Small intestine (tissue), 7 donors: ENCODE results near the gene ADAMTSL1. TPM values are rescaled to one million over a fixed set of nuclear protein-coding genes. Genes with fewer than 3 reads are reported as not detected.

Experiments used
- DNase-seq, 2 donors: peaks; one replicate each; pipeline versions ENCODE4 v3.0.0 to v3.0.0-alpha.2; 2013
- FAIRE-seq: peaks from 2 replicates; lab custom pipeline; 2012; peaks lifted over from hg19 to GRCh38; lab: Jason Lieb, UNC
- H3K27ac ChIP-seq, 3 donors: one replicate each; pipeline ENCODE4 v1.5.1; 2013; ENCODE audit warnings: low read length in 2 of 3, mild to moderate bottlenecking in 2 of 3, control low read depth in 1 of 3, inconsistent platforms in 1 of 3, low read depth in 1 of 3, moderate library complexity in 1 of 3
- H3K27me3 ChIP-seq, 3 donors: one replicate each; pipeline ENCODE4 v1.6.1; 2013; ENCODE audit warnings: low read length in 3 of 3, inconsistent platforms in 1 of 3; ENCODE audit not compliant: control insufficient read depth in 3 of 3, insufficient read depth in 3 of 3
- H3K36me3 ChIP-seq, 3 donors: one replicate each; pipeline ENCODE4 v1.6.1; 2013; ENCODE audit warnings: low read length in 3 of 3, inconsistent platforms in 1 of 3, low read depth in 1 of 3, mild to moderate bottlenecking in 1 of 3, moderate library complexity in 1 of 3; ENCODE audit not compliant: control insufficient read depth in 3 of 3, insufficient read depth in 2 of 3
- H3K4me1 ChIP-seq, 3 donors: one replicate each; pipeline ENCODE4 v1.6.1; 2013; ENCODE audit warnings: low read length in 2 of 3, inconsistent platforms in 1 of 3, low read depth in 1 of 3, mild to moderate bottlenecking in 1 of 3, moderate library complexity in 1 of 3; ENCODE audit not compliant: control insufficient read depth in 3 of 3, insufficient read depth in 2 of 3
- H3K4me3 ChIP-seq, 3 donors: one replicate each; pipeline ENCODE4 v1.5.1; 2013; ENCODE audit warnings: low read length in 3 of 3, control low read depth in 1 of 3, inconsistent platforms in 1 of 3, low read depth in 1 of 3, mild to moderate bottlenecking in 1 of 3, moderate library complexity in 1 of 3
- H3K9me3 ChIP-seq, 2 donors: one replicate each; pipeline ENCODE4 v1.6.1; 2013; ENCODE audit warnings: low read depth in 1 of 2, low read length in 1 of 2; ENCODE audit not compliant: control insufficient read depth in 2 of 2, insufficient read depth in 1 of 2
- WGBS, 3 donors: extraction: QIAGEN DNeasy Blood & Tissue Kit; methylation state at CpG; one replicate each; pipeline ENCODE4 v1.1.7; 2013; 5-methylcytosine and 5-hydroxymethylcytosine counted together
- polyA plus RNA-seq, 4 donors: library from polyadenylated mRNA; stranded (reverse) in 3 of 4; unstranded in 1 of 4; fragments of 200-250 nt in 3 of 4; fragments of 120-200 nt in 1 of 4; gene quantifications; one replicate each; pipeline versions ENCODE4 v1.2.1 to v1.2.3, GENCODE V29; 2013
- donor health status: healthy with polysubstance abuse.
- donor health status: control.
- donor health status: control.
- donor health status: Bipolar disorder and iron deficiency.
- donor health status: healthy.

ADAMTSL1 gene
- polyA plus RNA-seq, 4 donors: 0.97 to 1.6 TPM; not detected in 2

- Histone ChIP-seq H3K36me3 (no peaks in the 10 kb centered on the region), H3K27me3 (peaks cover 0 to 7% (median 0%) of the 10 kb centered on the region in 3 donors), H3K4me3 (no peak overlapping the region), H3K4me1 (no peaks in the 10 kb centered on the region), H3K9me3 (no peaks in the 10 kb centered on the region), H3K27ac (no peak overlapping the region)
- DNase-seq (no peak), FAIRE-seq (no peak)
- WGBS, 3 donors: 83 to 95% (median 88%) methylated on average over 3 of the region's 3 CpGs
These were observed 293.1 kb downstream of the ADAMTSL1 start for GRCh38 chr9:18766989-18767550.

GRCh38 chr9:18768951-18769622 lies 295.1 kb downstream of the ADAMTSL1 start:
- Histone ChIP-seq H3K27me3 (peaks cover 0 to 7% (median 0%) of the 10 kb centered on the region in 3 donors), H3K9me3 (no peaks in the 10 kb centered on the region), H3K4me3 (no peak overlapping the region), H3K27ac (no peak overlapping the region), H3K4me1 (no peaks in the 10 kb centered on the region), H3K36me3 (no peaks in the 10 kb centered on the region)
- 78 to 82% (median 79%) methylated on average over 6 of the region's 6 CpGs for WGBS, 3 donors
- DNase-seq (no peak), FAIRE-seq (no peak)

GRCh38 chr9:18770131-18770908 lies 296.4 kb downstream of the ADAMTSL1 start:
- Histone ChIP-seq H3K36me3 (no peaks in the 10 kb centered on the region), H3K27me3 (peaks cover 0 to 7% (median 0%) of the 10 kb centered on the region in 3 donors), H3K27ac (no peak overlapping the region), H3K9me3 (no peaks in the 10 kb centered on the region), H3K4me1 (no peaks in the 10 kb centered on the region), H3K4me3 (no peak overlapping the region)
- DNase-seq (no peak), FAIRE-seq (no peak)
- 88% methylated on average over 10 of the region's 10 CpGs for WGBS, 3 donors

GRCh38 chr9:18771011-18771410 lies 297.1 kb downstream of the ADAMTSL1 start:
- DNase-seq: no peak
- Histone ChIP-seq H3K27ac (no peak overlapping the region), H3K9me3 (no peaks in the 10 kb centered on the region), H3K36me3 (no peaks in the 10 kb centered on the region), H3K4me3 (no peak overlapping the region), H3K4me1 (no peaks in the 10 kb centered on the region), H3K27me3 (peaks cover 0 to 7% (median 0%) of the 10 kb centered on the region in 3 donors)
- no peak for FAIRE-seq
- 71 to 81% (median 75%) methylated on average over 2 of the region's 2 CpGs for WGBS, 3 donors

- no peaks in the 10 kb centered on the region for H3K4me1 ChIP-seq
- H3K27me3 ChIP-seq: peaks cover 0 to 3% (median 0%) of the 10 kb centered on the region in 3 donors
- no peaks in the 10 kb centered on the region for H3K36me3 ChIP-seq
- FAIRE-seq (no peak), DNase-seq (no peak)
- no peak overlapping the region for H3K4me3 ChIP-seq
- no peaks in the 10 kb centered on the region for H3K9me3 ChIP-seq
- no peak overlapping the region for H3K27ac ChIP-seq
- 11 to 46% (median 24%) methylated on average over 4 of the region's 4 CpGs for WGBS, 3 donors
These were observed 297.8 kb downstream of the ADAMTSL1 start for GRCh38 chr9:18771763-18772162.

GRCh38 chr9:18775241-18775640 lies 301.3 kb downstream of the ADAMTSL1 start:
- no peak overlapping the region for H3K4me3 ChIP-seq
- FAIRE-seq: no peak
- no peaks in the 10 kb centered on the region for H3K27me3 ChIP-seq
- peaks cover 0 to 4% (median 0%) of the 10 kb centered on the region in 3 donors for H3K4me1 ChIP-seq
- DNase-seq: no peak
- H3K9me3 ChIP-seq: no peaks in the 10 kb centered on the region
- H3K36me3 ChIP-seq: no peaks in the 10 kb centered on the region
- 79 to 94% (median 87%) methylated on average over 1 of the region's 1 CpG for WGBS, 3 donors
- H3K27ac ChIP-seq: no peak overlapping the region

- H3K36me3 ChIP-seq: no peaks in the 10 kb centered on the region
- no peaks in the 10 kb centered on the region for H3K27me3 ChIP-seq
- no peaks in the 10 kb centered on the region for H3K9me3 ChIP-seq
- H3K4me1 ChIP-seq: peaks cover 0 to 4% (median 0%) of the 10 kb centered on the region in 3 donors
- H3K4me3 ChIP-seq: no peak overlapping the region
- no peak overlapping the region for H3K27ac ChIP-seq
- 36 to 63% (median 37%) methylated on average over 6 of the region's 6 CpGs for WGBS, 3 donors
- peak in 1 of 2 donors; percentile 11 for DNase-seq
- FAIRE-seq: no peak
These were observed 302.0 kb downstream of the ADAMTSL1 start for GRCh38 chr9:18775930-18776329.
